H1 (cell line): ENCODE measurements around the gene PRR14L. TPM values are rescaled to one million over a fixed set of nuclear protein-coding genes. Genes with fewer than 3 reads are reported as not detected.

Source experiments
- ASH2L ChIP-seq: fragments of 200-600, 300-600 bp; sonication (generic); IDR thresholded peaks from one replicate; pipeline ENCODE4 v1.7.1; 2017; ENCODE audit warnings: low read length
- ATF3 ChIP-seq: IDR thresholded peaks from 2 replicates; pipeline ENCODE4 v1.6.1; 2011; ENCODE audit warnings: low read depth, mild to moderate bottlenecking, low read length; ENCODE audit not compliant: insufficient read depth
- CEBPB ChIP-seq: IDR thresholded peaks from 2 replicates; pipeline ENCODE4 v1.6.1; 2012; ENCODE audit warnings: low read depth, low read length
- CHD2 ChIP-seq: IDR thresholded peaks from 2 replicates; pipeline ENCODE4 v1.6.1; 2012; ENCODE audit warnings: low read length, improper control_type of control experiment
- CREB1 ChIP-seq: IDR thresholded peaks from 2 replicates; pipeline ENCODE4 v1.6.1; 2012; ENCODE audit warnings: inconsistent platforms
- EZH2 ChIP-seq: fragments of 200-600 bp; sonication (generic); IDR thresholded peaks from 2 replicates; pipeline ENCODE4 v1.7.1; 2012; ENCODE audit warnings: low read depth, mild to moderate bottlenecking, moderate library complexity, low read length, inconsistent platforms; ENCODE audit not compliant: severe bottlenecking
- HDAC2 ChIP-seq, 2 experiments: fragments of 300-600 bp in 1 of 2; sonication (generic) in 1 of 2; IDR thresholded peaks; 2 replicates each; pipeline ENCODE4 v1.6.1; 2011 to 2012; ENCODE audit warnings: low read depth in 2 of 2, low read length in 2 of 2, mild to moderate bottlenecking in 2 of 2, moderate library complexity in 2 of 2, borderline replicate concordance in 1 of 2, inconsistent platforms in 1 of 2
- HDAC6 ChIP-seq: IDR thresholded peaks from one replicate; pipeline ENCODE4 v1.7.1; 2012; ENCODE audit warnings: low read depth, mild to moderate bottlenecking, inconsistent platforms, low read length, moderate library complexity
- KDM4A ChIP-seq: IDR thresholded peaks from one replicate; pipeline ENCODE4 v1.7.1; 2012; ENCODE audit warnings: low read depth, mild to moderate bottlenecking, moderate library complexity, low read length, inconsistent platforms; ENCODE audit not compliant: severe bottlenecking
- NRF1 ChIP-seq: IDR thresholded peaks from 2 replicates; pipeline ENCODE4 v1.6.1; 2011; ENCODE audit warnings: mild to moderate bottlenecking, low read depth, low read length, improper control_type of control experiment
- POLR2AphosphoS5 ChIP-seq: IDR thresholded peaks from 2 replicates; pipeline ENCODE4 v1.6.1; 2011; ENCODE audit warnings: low read depth, low read length
- POU5F1 ChIP-seq: IDR thresholded peaks from 2 replicates; pipeline ENCODE4 v1.6.1; 2011; ENCODE audit warnings: low read depth, mild to moderate bottlenecking, low read length, moderate library complexity
- RBBP5 ChIP-seq: IDR thresholded peaks from 2 replicates; pipeline ENCODE4 v1.7.1; 2012; ENCODE audit warnings: low read depth, mild to moderate bottlenecking, inconsistent platforms, low read length, moderate library complexity, borderline replicate concordance
- SAP30 ChIP-seq: fragments of 300-600 bp; sonication (generic); IDR thresholded peaks from 2 replicates; pipeline ENCODE4 v1.7.1; 2012; ENCODE audit warnings: low read length, moderate library complexity, mild to moderate bottlenecking, inconsistent platforms; ENCODE audit not compliant: insufficient read depth, insufficient replicate concordance
- SIN3A ChIP-seq, 2 experiments: IDR thresholded peaks in 1 of 2; conservative IDR thresholded peaks in 1 of 2; 2 replicates each; pipeline ENCODE4 v1.6.1; 2011 to 2012; ENCODE audit warnings: low read length in 2 of 2, improper control_type of control experiment in 1 of 2, low read depth in 1 of 2, mild to moderate bottlenecking in 1 of 2
- SIX5 ChIP-seq: IDR thresholded peaks from 2 replicates; pipeline ENCODE4 v1.6.1; 2011; ENCODE audit warnings: mild to moderate bottlenecking, low read depth, low read length
- SP2 ChIP-seq: IDR thresholded peaks from 2 replicates; pipeline ENCODE4 v1.6.1; 2012; ENCODE audit warnings: mild to moderate bottlenecking, low read length, inconsistent platforms
- SP4 ChIP-seq: IDR thresholded peaks from 2 replicates; pipeline ENCODE4 v1.6.1; 2012; ENCODE audit warnings: low read length, inconsistent platforms
- SRF ChIP-seq: IDR thresholded peaks from 2 replicates; pipeline ENCODE4 v1.6.1; 2011; ENCODE audit warnings: mild to moderate bottlenecking, low read depth, low read length, moderate library complexity
- TAF1 ChIP-seq: IDR thresholded peaks from 2 replicates; pipeline ENCODE4 v1.6.1; 2011; ENCODE audit warnings: mild to moderate bottlenecking, low read depth, low read length
- TCF12 ChIP-seq: IDR thresholded peaks from 2 replicates; pipeline ENCODE4 v1.6.1; 2011; ENCODE audit warnings: low read depth, mild to moderate bottlenecking, low read length
- TEAD4 ChIP-seq: IDR thresholded peaks from 2 replicates; pipeline ENCODE4 v1.6.1; 2012; ENCODE audit warnings: low read depth, low read length, inconsistent platforms, mixed read lengths
- YY1 ChIP-seq: IDR thresholded peaks from 2 replicates; pipeline ENCODE4 v1.6.1; 2011; ENCODE audit warnings: low read depth, mild to moderate bottlenecking, low read length
- polyA plus RNA-seq, 7 experiments: library from polyadenylated mRNA; depleted of rRNA in 3 of 7; stranded (reverse) in 5 of 7; unstranded in 2 of 7; fragments of >200 nt in 5 of 7; fragments of 200-250 nt in 2 of 7; gene quantifications; 1 replicate in 5 of 7; 2 replicates in 1 of 7; 4 replicates in 1 of 7; pipeline versions ENCODE4 v1.2.1 to v1.2.3, GENCODE V29; 2011 to 2013; ENCODE audit warnings: missing spikeins in 2 of 7, mixed read lengths in 2 of 7
- total RNA-seq: library from RNA; stranded (reverse); fragmentation: NEBNext Ultra II Directional; extraction: Animal tissue kit (Norgen Biotek cat#: 25700); gene quantifications from 2 replicates; pipeline ENCODE4 v1.2.1, GENCODE V29; 2021

Gene PRR14L
- total and polyA plus RNA-seq, 2 of the 8 experiments (the other 6 are each of a cell fraction or from before 2014, with no cell fraction given) = 26.5 to 98.6 TPM

DNA sequence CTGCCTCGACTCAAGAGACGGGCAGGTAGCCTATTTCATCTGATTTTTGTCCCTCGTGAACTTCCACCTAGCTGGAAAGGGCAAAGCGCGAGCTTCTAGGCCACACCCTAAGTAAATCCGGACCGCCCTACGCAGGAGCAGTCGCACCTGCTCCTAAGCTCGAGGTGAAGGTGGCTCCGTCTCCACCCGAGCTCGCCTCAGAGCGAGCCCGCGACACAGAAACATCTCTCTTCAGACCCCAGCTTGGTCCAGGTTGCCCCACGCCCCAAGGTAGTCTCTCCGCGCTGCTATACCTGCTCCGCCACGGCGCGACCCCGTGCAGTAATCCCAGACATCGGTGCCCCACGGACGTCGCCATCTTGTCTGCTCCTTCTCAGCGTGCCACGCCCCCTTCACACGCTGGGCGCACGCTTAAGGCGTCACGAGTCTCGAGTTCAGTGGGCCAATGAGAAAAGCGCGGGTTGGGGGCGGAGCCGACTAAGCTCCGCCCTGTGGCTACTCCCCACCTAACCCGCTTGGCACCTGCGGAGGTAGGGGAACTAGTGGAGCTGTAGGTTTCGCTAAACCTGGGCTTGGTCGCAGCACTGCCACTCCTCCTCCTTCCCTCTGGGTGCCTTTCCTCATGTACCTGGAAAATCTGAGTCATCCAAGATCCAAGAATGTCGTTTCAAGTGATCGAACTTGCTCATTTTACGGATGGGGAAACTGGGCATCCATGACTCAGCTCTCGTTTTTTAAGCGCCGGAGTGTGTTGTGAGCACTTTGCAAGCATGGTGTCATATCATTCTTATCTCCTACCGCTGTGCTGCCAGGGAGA is 87.9 kb downstream of the PRR14L start, which contains the start of gene PISD (continued):
- no peak for TF ChIP-seq SIX5
- no peak for TF ChIP-seq TCF12
- TF ChIP-seq ATF3 = 0 out of 2 replicates have a peak, but pooled peaks have one; percentile 61
- no peak; the same call in 1 of the 2 replicates for TF ChIP-seq CHD2
- TF ChIP-seq POU5F1 = no peak
- TF ChIP-seq KDM4A = peak; percentile 84
- peak in 1 of 2 experiments; percentile 91; a peak in 2 of 4 replicates for TF ChIP-seq HDAC2 (IDR thresholded peaks at IDR 0.05; ENCODE audit: borderline replicate concordance in 1 of 2, low read depth in 2 of 2, low read length in 2 of 2)
- TF ChIP-seq SP4 = peak; percentile 94
- TF ChIP-seq ASH2L = peak; percentile 95
- peak; percentile 100 for TF ChIP-seq CREB1
- TF ChIP-seq YY1 = peak; percentile 98
- TF ChIP-seq SIN3A (conservative IDR thresholded peaks at IDR 0.05 in 1 of 2, IDR thresholded peaks at IDR 0.05 in 1 of 2; ENCODE audit: low read depth in 1 of 2, low read length in 2 of 2) = peak; percentile 85 to 92; a peak in 1 of 4 replicates
- TF ChIP-seq RBBP5 = peak; percentile 98
- peak; percentile 98 for TF ChIP-seq POLR2AphosphoS5
- TF ChIP-seq EZH2 = no peak
- no peak for TF ChIP-seq NRF1
- no peak for TF ChIP-seq TEAD4
- TF ChIP-seq HDAC6 = no peak
- TF ChIP-seq SRF = no peak; the same call in 1 of the 2 replicates
- TF ChIP-seq SAP30 = peak; percentile 93
- TF ChIP-seq CEBPB = no peak
- TF ChIP-seq TAF1 = peak; percentile 88; the same call in 1 of the 2 replicates
- TF ChIP-seq SP2 = no peak
